A549 (cell line): ENCODE data around the gene NDUFAF3.

ENCODE experiments used
- CTCF ChIP-seq: fragments of >200 bp; sonication (Bioruptor Twin); formaldehyde crosslinking; IDR thresholded peaks from 3 replicates; pipeline ENCODE4 v1.5.1; 2016
- EP300 ChIP-seq, 2 experiments: fragments of >200 bp; sonication (Bioruptor Twin); formaldehyde crosslinking; IDR thresholded peaks; 2 replicates in 1 of 2; 3 replicates in 1 of 2; pipeline ENCODE4 v1.6.1; 2016 to 2017
- HDAC2 ChIP-seq: fragments of 200-600 bp; sonication (generic); IDR thresholded peaks from 2 replicates; pipeline ENCODE4 v1.6.1; 2016
- HES2 ChIP-seq: fragments of >200 bp; sonication (Bioruptor Twin); formaldehyde crosslinking; IDR thresholded peaks from 2 replicates; pipeline ENCODE4 v1.6.1; 2016
- KDM1A ChIP-seq: fragments of 200-600 bp; sonication (generic); IDR thresholded peaks from 2 replicates; pipeline ENCODE4 v1.6.1; 2016; ENCODE audit warnings: low read depth, mild to moderate bottlenecking
- MAFK ChIP-seq: fragments of 450-650 bp; IDR thresholded peaks from 2 replicates; pipeline ENCODE4 v1.6.1; 2014; ENCODE audit not compliant: partially characterized antibody
- MAX ChIP-seq: IDR thresholded peaks from 2 replicates; pipeline ENCODE4 v1.6.1; 2012
- POLR2A ChIP-seq: IDR thresholded peaks from 2 replicates; pipeline ENCODE4 v1.6.1; 2012; ENCODE audit warnings: mild to moderate bottlenecking, low read length
- RAD21 ChIP-seq, 2 experiments: fragments of >200 bp in 1 of 2; sonication (Bioruptor Twin) in 1 of 2; formaldehyde crosslinking in 1 of 2; IDR thresholded peaks in 1 of 2; conservative IDR thresholded peaks in 1 of 2; 2 replicates in 1 of 2; 3 replicates in 1 of 2; pipeline ENCODE4 v1.6.1; 2012 to 2018; ENCODE audit warnings: inconsistent platforms in 1 of 2
- TF ChIP-seq, protein P1 (sequence below): fragments of 450-650 bp; IDR thresholded peaks from 2 replicates; pipeline ENCODE4 v1.6.1; 2014; ENCODE audit warnings: antibody characterized with exemption
- TF ChIP-seq, protein P2 (sequence below): fragments of 200-600 bp; sonication (generic); IDR thresholded peaks from 2 replicates; pipeline ENCODE4 v1.6.1; 2016; ENCODE audit warnings: antibody characterized with exemption, mild to moderate bottlenecking, moderate library complexity
- TF ChIP-seq, protein P3 (sequence below): fragments of 150-350 bp; IDR thresholded peaks from 2 replicates; pipeline ENCODE4 v1.6.1; 2014; ENCODE audit warnings: low read depth, mild to moderate bottlenecking, low read length

DNA sequence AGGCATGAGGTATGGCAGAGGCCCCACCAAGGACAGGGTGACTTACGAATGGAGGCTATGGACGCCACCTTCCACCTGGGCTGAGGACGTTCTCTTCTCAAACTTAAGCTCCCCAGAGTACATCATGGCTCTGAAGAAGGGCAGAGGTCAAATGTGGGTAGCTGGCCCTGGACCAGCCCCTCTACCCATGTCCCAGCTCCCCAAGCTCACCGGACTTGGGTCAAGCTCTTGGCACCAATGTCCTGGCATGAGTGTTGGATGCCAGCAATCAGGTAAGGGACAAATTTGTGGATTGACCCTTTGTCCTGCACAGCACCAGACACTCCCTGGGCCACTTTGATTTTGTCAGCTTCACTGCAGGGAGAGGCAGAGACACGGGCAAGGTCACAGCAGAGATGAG, 2.5 kb downstream of the NDUFAF3 start:
- TF ChIP-seq CTCF: no peak
- TF ChIP-seq EP300 (IDR thresholded peaks at IDR 0.05): no peak
- no peak for TF ChIP-seq MAX
- TF ChIP-seq MAFK: no peak
- no peak for TF ChIP-seq HDAC2
- TF ChIP-seq, protein P1, sequence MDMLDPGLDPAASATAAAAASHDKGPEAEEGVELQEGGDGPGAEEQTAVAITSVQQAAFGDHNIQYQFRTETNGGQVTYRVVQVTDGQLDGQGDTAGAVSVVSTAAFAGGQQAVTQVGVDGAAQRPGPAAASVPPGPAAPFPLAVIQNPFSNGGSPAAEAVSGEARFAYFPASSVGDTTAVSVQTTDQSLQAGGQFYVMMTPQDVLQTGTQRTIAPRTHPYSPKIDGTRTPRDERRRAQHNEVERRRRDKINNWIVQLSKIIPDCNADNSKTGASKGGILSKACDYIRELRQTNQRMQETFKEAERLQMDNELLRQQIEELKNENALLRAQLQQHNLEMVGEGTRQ: no peak
- TF ChIP-seq RAD21 (conservative IDR thresholded peaks at IDR 0.05 in 1 of 2, IDR thresholded peaks at IDR 0.05 in 1 of 2): no peak
- TF ChIP-seq, protein P2, sequence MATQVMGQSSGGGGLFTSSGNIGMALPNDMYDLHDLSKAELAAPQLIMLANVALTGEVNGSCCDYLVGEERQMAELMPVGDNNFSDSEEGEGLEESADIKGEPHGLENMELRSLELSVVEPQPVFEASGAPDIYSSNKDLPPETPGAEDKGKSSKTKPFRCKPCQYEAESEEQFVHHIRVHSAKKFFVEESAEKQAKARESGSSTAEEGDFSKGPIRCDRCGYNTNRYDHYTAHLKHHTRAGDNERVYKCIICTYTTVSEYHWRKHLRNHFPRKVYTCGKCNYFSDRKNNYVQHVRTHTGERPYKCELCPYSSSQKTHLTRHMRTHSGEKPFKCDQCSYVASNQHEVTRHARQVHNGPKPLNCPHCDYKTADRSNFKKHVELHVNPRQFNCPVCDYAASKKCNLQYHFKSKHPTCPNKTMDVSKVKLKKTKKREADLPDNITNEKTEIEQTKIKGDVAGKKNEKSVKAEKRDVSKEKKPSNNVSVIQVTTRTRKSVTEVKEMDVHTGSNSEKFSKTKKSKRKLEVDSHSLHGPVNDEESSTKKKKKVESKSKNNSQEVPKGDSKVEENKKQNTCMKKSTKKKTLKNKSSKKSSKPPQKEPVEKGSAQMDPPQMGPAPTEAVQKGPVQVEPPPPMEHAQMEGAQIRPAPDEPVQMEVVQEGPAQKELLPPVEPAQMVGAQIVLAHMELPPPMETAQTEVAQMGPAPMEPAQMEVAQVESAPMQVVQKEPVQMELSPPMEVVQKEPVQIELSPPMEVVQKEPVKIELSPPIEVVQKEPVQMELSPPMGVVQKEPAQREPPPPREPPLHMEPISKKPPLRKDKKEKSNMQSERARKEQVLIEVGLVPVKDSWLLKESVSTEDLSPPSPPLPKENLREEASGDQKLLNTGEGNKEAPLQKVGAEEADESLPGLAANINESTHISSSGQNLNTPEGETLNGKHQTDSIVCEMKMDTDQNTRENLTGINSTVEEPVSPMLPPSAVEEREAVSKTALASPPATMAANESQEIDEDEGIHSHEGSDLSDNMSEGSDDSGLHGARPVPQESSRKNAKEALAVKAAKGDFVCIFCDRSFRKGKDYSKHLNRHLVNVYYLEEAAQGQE: no peak
- no peak for TF ChIP-seq KDM1A
- no peak for TF ChIP-seq POLR2A
- TF ChIP-seq HES2: no peak
- TF ChIP-seq, protein P3, sequence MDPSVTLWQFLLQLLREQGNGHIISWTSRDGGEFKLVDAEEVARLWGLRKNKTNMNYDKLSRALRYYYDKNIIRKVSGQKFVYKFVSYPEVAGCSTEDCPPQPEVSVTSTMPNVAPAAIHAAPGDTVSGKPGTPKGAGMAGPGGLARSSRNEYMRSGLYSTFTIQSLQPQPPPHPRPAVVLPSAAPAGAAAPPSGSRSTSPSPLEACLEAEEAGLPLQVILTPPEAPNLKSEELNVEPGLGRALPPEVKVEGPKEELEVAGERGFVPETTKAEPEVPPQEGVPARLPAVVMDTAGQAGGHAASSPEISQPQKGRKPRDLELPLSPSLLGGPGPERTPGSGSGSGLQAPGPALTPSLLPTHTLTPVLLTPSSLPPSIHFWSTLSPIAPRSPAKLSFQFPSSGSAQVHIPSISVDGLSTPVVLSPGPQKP: no peak
